SU-DHL-6 (cell line): Measurements from ENCODE around the gene RNF121.

ENCODE experiments used
- EZH2phosphoT487 ChIP-seq: fragments of 200-600 bp; sonication (generic), shearing (Covaris generic); conservative IDR thresholded peaks from 2 replicates; pipeline ENCODE4 v1.6.1; 2018; ENCODE audit warnings: mild to moderate bottlenecking, antibody characterized with exemption, low read length, moderate library complexity, mixed read lengths
- TF ChIP-seq, protein P1 (sequence below): fragments of 200-600 bp; sonication (generic); IDR thresholded peaks from one replicate; pipeline ENCODE4 v1.5.1; 2017; ENCODE audit warnings: antibody characterized with exemption, mild to moderate bottlenecking, low read length, moderate library complexity; ENCODE audit not compliant: insufficient read depth, poor library complexity, severe bottlenecking

DNA sequence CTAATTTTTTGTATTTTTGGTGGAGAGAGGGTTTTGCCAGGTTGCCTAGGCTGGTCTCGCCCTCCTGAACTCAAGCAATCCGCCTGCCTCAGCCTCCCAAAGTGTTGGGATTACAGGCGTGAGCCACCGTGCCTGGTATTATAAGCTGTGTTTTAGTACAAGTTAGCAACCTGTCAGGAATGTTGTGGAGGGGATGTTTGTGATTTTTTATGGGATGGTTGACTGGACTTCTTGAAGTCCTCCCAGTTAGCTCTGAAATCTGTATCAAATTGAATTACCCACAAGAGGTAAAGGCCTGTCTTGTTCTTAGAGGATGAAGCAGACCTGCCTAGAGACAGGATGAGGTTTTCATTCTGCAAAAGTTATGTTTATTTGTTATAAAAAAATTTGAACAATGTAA lies 35.8 kb downstream of the RNF121 start:
- TF ChIP-seq, protein P1, sequence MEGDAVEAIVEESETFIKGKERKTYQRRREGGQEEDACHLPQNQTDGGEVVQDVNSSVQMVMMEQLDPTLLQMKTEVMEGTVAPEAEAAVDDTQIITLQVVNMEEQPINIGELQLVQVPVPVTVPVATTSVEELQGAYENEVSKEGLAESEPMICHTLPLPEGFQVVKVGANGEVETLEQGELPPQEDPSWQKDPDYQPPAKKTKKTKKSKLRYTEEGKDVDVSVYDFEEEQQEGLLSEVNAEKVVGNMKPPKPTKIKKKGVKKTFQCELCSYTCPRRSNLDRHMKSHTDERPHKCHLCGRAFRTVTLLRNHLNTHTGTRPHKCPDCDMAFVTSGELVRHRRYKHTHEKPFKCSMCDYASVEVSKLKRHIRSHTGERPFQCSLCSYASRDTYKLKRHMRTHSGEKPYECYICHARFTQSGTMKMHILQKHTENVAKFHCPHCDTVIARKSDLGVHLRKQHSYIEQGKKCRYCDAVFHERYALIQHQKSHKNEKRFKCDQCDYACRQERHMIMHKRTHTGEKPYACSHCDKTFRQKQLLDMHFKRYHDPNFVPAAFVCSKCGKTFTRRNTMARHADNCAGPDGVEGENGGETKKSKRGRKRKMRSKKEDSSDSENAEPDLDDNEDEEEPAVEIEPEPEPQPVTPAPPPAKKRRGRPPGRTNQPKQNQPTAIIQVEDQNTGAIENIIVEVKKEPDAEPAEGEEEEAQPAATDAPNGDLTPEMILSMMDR = no peak
- TF ChIP-seq EZH2phosphoT487 = no peak
